22Rv1 (cell line): ENCODE results near the gene COL28A1.

Experiments
- H3K27ac ChIP-seq: fragments of 450-650 bp; 2 replicates; pipeline ENCODE4 v1.5.1; 2017
- ZFX ChIP-seq: fragments of 450-650 bp; IDR thresholded peaks from 2 replicates; pipeline ENCODE4 v1.6.1; 2017; ENCODE audit warnings: antibody characterized with exemption, borderline replicate concordance
- TF ChIP-seq, protein P1 (sequence below): fragments of 450-650 bp; IDR thresholded peaks from 2 replicates; pipeline ENCODE4 v1.5.1; 2017; ENCODE audit warnings: mild to moderate bottlenecking

COL28A1 gene

DNA sequence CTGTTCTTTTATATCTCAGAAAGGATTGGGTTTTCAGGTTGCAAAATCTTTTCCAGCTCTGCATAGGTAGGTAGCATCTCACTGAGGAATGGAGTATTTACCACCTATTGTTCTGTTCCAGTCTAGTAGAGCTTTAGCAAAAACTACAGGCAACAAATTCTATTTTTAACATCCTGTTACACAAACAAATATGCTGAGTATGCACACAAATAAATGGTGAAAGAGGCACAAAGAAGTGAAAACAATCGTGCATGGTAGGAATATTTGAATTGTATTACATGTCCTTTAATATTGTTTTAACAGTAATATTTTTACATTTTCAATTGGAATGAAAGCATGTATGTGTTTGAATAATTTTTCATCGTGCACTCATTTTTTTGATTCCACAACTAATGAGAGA is 16.5 kb upstream of the COL28A1 start:
- H3K27ac ChIP-seq, result no peak overlapping the region
- no peak for TF ChIP-seq ZFX
- TF ChIP-seq, protein P1, sequence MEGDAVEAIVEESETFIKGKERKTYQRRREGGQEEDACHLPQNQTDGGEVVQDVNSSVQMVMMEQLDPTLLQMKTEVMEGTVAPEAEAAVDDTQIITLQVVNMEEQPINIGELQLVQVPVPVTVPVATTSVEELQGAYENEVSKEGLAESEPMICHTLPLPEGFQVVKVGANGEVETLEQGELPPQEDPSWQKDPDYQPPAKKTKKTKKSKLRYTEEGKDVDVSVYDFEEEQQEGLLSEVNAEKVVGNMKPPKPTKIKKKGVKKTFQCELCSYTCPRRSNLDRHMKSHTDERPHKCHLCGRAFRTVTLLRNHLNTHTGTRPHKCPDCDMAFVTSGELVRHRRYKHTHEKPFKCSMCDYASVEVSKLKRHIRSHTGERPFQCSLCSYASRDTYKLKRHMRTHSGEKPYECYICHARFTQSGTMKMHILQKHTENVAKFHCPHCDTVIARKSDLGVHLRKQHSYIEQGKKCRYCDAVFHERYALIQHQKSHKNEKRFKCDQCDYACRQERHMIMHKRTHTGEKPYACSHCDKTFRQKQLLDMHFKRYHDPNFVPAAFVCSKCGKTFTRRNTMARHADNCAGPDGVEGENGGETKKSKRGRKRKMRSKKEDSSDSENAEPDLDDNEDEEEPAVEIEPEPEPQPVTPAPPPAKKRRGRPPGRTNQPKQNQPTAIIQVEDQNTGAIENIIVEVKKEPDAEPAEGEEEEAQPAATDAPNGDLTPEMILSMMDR, result no peak

DNA sequence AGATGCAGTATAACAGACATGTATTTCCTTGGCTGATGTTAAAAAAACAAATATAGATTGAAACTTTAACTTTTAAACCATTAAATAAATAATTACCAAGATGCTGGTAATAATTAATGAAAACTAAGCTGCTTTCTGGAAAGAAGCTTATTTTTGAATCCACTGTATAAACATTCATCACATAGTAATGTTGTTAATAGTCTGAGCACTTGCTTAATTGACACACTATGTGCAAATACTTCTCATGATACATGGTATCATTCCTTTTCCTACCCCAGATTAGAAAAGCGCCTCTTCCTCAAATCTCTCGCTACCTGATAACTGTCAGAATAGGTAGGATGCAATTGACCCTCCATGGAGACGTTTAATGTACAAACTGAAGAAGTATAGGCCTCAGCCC is 15.0 kb upstream of the COL28A1 start:
- TF ChIP-seq, protein P1, result no peak
- no peak for TF ChIP-seq ZFX
- H3K27ac ChIP-seq, result no peak overlapping the region

DNA sequence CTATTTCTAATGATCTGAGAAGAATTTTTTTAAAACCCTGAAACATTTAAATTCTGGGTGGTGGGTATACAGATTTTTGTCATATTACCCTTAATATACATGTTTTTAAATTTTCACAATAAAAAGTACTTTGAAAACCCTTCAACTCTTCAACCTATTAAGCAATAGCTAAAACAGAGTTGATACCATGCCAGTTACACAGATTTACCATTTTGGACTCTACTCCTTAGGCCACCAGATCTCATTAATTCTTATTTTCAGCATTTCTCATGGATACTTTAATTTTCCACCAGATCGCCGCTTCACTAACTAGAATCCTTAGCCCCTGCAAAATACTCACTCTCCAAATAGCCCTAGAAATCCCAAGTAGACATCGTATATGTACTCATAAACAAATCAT is 12.7 kb upstream of the COL28A1 start:
- no peak overlapping the region for H3K27ac ChIP-seq
- TF ChIP-seq ZFX, result no peak
- TF ChIP-seq, protein P1, result no peak

DNA sequence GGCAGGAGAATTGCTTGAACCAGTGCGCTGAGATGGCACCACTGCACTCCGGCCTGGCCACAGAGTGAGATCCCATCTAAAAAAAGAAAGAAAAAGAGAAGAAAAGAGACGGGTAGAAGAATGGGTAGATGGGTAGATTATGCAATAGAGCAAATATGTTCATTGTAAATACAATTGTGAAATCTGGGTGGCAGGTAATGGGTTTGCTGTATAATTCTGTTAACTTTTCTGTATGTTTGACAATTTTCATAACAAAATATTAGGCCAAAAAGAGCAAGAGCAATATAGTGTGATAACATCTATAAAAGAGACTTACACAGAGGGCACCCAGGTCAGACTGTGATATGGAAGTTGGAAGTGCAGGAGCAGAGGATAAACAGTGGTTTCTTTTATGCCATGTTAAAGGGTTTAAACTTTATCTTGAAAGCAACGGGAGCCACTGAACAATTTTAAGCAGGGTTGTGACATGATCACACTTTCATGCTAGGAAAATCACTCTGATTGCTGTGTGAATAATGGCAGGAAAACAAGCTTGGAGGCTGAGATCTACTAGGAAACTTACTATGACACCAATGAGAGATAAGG is 6.7 kb upstream of the COL28A1 start:
- H3K27ac ChIP-seq, result no peak overlapping the region
- TF ChIP-seq, protein P1, result no peak
- TF ChIP-seq ZFX, result no peak

DNA sequence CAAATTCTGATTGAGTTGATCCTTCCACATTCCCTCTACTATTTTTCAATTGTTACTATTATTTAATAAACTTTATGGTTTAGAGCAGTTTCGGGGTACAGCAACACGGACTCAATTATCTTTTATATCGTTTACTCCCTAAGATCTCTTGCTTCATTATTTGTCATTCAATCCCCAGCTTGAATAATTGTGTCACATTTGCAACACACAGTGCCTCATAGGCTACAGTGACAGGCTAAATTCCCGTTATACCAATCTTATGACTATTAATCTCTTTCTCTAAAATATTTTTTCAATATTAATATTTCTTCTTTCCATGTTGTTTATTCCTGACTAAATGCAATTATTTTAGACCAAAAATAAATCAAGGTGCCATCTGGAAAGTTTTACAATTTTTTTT is 4.0 kb upstream of the COL28A1 start:
- no peak for TF ChIP-seq ZFX
- TF ChIP-seq, protein P1, result no peak
- H3K27ac ChIP-seq, result no peak overlapping the region

DNA sequence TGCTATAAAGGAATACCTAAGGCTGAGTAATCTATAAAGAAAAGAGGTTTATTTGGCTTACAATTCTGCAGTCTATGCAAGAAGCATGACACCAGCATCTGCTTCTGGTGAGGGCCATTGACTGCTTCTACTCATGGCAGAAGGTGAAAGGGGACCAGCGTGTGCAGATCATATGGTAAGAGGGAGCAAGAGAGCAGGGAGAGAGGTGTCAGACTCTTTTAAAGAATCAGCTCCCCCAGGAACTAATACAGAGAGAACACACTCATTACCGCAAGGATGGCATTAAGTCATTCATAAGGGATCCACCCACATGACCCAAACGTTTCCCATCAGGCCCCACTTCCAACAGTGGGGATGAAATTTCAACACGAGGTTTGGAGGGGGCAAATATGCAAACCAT is 3.5 kb upstream of the COL28A1 start:
- H3K27ac ChIP-seq, result no peak overlapping the region
- TF ChIP-seq ZFX, result no peak
- TF ChIP-seq, protein P1, result no peak

DNA sequence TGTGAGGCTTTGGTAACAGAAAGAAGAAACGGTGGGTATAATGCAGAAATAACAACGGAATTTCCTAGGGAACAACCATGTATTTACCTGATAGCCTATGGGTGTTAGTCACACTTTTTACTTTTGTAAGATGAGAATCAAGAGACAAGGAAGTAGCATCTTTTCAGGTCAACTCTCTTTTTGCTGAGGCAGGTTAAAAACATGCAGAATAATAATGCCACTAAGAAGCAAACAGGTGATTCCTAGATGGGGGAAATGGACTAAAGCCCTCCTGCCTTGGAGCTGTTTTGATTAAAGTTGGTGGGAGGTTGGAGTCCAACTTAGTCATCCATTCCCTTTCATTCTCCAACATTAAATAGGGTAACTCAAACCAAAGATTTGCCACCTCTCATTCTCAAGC is 2.0 kb upstream of the COL28A1 start:
- TF ChIP-seq, protein P1, result no peak
- TF ChIP-seq ZFX, result no peak
- H3K27ac ChIP-seq, result no peak overlapping the region
